ENCODE measurements around the gene PAN3.

Gene PAN3

GRCh38 chr13:28239374-28239773 is 101.0 kb downstream of the PAN3 start:
- Histone ChIP-seq H3K4me3 (replicated peaks; ENCODE audit: insufficient read depth, low read length) (no peak overlapping the region), H3K27me3 (ENCODE audit: insufficient read depth, poor library complexity, severe bottlenecking) (no peaks in the 10 kb centered on the region), H3K27ac (replicated peaks) (no peak overlapping the region)
- no peak for DNase-seq (ENCODE audit: low read depth in 1 of 2, low spot score in 1 of 2)
- no peak for TF ChIP-seq REST (IDR thresholded peaks at IDR 0.05; ENCODE audit: insufficient replicate concordance, low read depth)
- TF ChIP-seq CTCF (IDR thresholded peaks at IDR 0.05; ENCODE audit: insufficient read depth, low read length) = no peak
- TF ChIP-seq GABPA (IDR thresholded peaks at IDR 0.05; ENCODE audit: low read depth) = no peak
- TF ChIP-seq SPI1 (IDR thresholded peaks at IDR 0.05; ENCODE audit: borderline replicate concordance, low read depth) = no peak
- no peak for TF ChIP-seq POLR2AphosphoS5 (IDR thresholded peaks at IDR 0.05; ENCODE audit: low read depth)

GRCh38 chr13:28245465-28245864 is 107.1 kb downstream of the PAN3 start:
- TF ChIP-seq REST (IDR thresholded peaks at IDR 0.05; ENCODE audit: insufficient replicate concordance, low read depth) (no peak), SPI1 (IDR thresholded peaks at IDR 0.05; ENCODE audit: borderline replicate concordance, low read depth) (peak; percentile 60)
- no peaks in the 10 kb centered on the region for H3K27me3 ChIP-seq (ENCODE audit: insufficient read depth, poor library complexity, severe bottlenecking)
- no peak for DNase-seq (ENCODE audit: low read depth in 1 of 2, low spot score in 1 of 2)
- H3K27ac ChIP-seq (replicated peaks) = no peak overlapping the region
- H3K4me3 ChIP-seq (replicated peaks; ENCODE audit: insufficient read depth, low read length) = no peak overlapping the region

- no peak for TF ChIP-seq POLR2AphosphoS5 (IDR thresholded peaks at IDR 0.05; ENCODE audit: low read depth)
- no peak for TF ChIP-seq SPI1 (IDR thresholded peaks at IDR 0.05; ENCODE audit: borderline replicate concordance, low read depth)
- no peak for TF ChIP-seq GABPA (IDR thresholded peaks at IDR 0.05; ENCODE audit: low read depth)
- no peak for TF ChIP-seq REST (IDR thresholded peaks at IDR 0.05; ENCODE audit: insufficient replicate concordance, low read depth)
- TF ChIP-seq CTCF (IDR thresholded peaks at IDR 0.05; ENCODE audit: insufficient read depth, low read length) = no peak
- H3K4me3 ChIP-seq (replicated peaks; ENCODE audit: insufficient read depth, low read length) = no peak overlapping the region
- no peak overlapping the region for H3K27ac ChIP-seq (replicated peaks)
- H3K27me3 ChIP-seq (ENCODE audit: insufficient read depth, poor library complexity, severe bottlenecking) = no peaks in the 10 kb centered on the region
- DNase-seq (ENCODE audit: low read depth in 1 of 2, low spot score in 1 of 2) = no peak
These were observed 108.5 kb downstream of the PAN3 start for GRCh38 chr13:28246891-28247290.

GRCh38 chr13:28248080-28248479 is 109.7 kb downstream of the PAN3 start:
- Histone ChIP-seq H3K4me3 (replicated peaks; ENCODE audit: insufficient read depth, low read length) (no peak overlapping the region), H3K27me3 (ENCODE audit: insufficient read depth, poor library complexity, severe bottlenecking) (no peaks in the 10 kb centered on the region), H3K27ac (replicated peaks) (no peak overlapping the region)
- TF ChIP-seq SPI1 (IDR thresholded peaks at IDR 0.05; ENCODE audit: borderline replicate concordance, low read depth) (no peak), POLR2AphosphoS5 (IDR thresholded peaks at IDR 0.05; ENCODE audit: low read depth) (no peak), GABPA (IDR thresholded peaks at IDR 0.05; ENCODE audit: low read depth) (no peak), REST (IDR thresholded peaks at IDR 0.05; ENCODE audit: insufficient replicate concordance, low read depth) (no peak), CTCF (IDR thresholded peaks at IDR 0.05; ENCODE audit: insufficient read depth, low read length) (no peak)
- no peak for DNase-seq (ENCODE audit: low read depth in 1 of 2, low spot score in 1 of 2)
